ENCODE data around the gene PPP1R3D. TPM values are rescaled to one million over a fixed set of nuclear protein-coding genes. Genes with fewer than 3 reads are reported as not detected.

PPP1R3D gene
- total and polyA plus RNA-seq, 9 of the 15 experiments (the other 6 are each of a cell fraction or from before 2014, with no cell fraction given) = 0.35 to 3.3 (median 1.8) TPM

- TF ChIP-seq ZNF318 (IDR thresholded peaks at IDR 0.05; ENCODE audit: borderline replicate concordance in 1 of 2, low read depth in 1 of 2) = no peak
- no peak for TF ChIP-seq KDM1A (IDR thresholded peaks at IDR 0.05)
- TF ChIP-seq CREM (IDR thresholded peaks at IDR 0.05; ENCODE audit: low read depth) = peak; percentile 73
- TF ChIP-seq ETV1 (tag; conservative IDR thresholded peaks at IDR 0.05; ENCODE audit: low read depth) = no peak
- TF ChIP-seq ADNP (tag; IDR thresholded peaks at IDR 0.05) = no peak
- no peak for TF ChIP-seq ZBTB26 (CRISPR knock-in tag; IDR thresholded peaks at IDR 0.05)
- no peak for TF ChIP-seq BCLAF1 (IDR thresholded peaks at IDR 0.05; ENCODE audit: borderline replicate concordance in 1 of 2, control insufficient read depth in 1 of 2, low read depth in 2 of 2, low read length in 1 of 2)
- no peak for TF ChIP-seq ELF2 (CRISPR knock-in tag; IDR thresholded peaks at IDR 0.05)
- no peak for TF ChIP-seq ID3 (CRISPR knock-in tag; IDR thresholded peaks at IDR 0.05)
- TF ChIP-seq ID3 (tag; IDR thresholded peaks at IDR 0.05) = peak; percentile 87; the same call in 1 of the 2 replicates
- TF ChIP-seq CSDE1 (IDR thresholded peaks at IDR 0.05) = no peak
- peak; percentile 74 for TF ChIP-seq ZNF143 (CRISPR knock-in tag; IDR thresholded peaks at IDR 0.05)
- 0 out of 2 replicates have a peak, but pooled peaks have one; percentile 17 for TF ChIP-seq SMARCA5 (IDR thresholded peaks at IDR 0.05)
- peak in 1 of 2 experiments; percentile 47; a peak in 1 of 4 replicates for TF ChIP-seq NONO (IDR thresholded peaks at IDR 0.05; ENCODE audit: low read depth in 2 of 2, low read length in 1 of 2)
Measured at GRCh38 chr20:59940129-59940955, at the start of gene PPP1R3D, which contains the start of gene FAM217B (continued).
